ENCODE results near the gene NHSL2.

The NHSL2 gene

DNA sequence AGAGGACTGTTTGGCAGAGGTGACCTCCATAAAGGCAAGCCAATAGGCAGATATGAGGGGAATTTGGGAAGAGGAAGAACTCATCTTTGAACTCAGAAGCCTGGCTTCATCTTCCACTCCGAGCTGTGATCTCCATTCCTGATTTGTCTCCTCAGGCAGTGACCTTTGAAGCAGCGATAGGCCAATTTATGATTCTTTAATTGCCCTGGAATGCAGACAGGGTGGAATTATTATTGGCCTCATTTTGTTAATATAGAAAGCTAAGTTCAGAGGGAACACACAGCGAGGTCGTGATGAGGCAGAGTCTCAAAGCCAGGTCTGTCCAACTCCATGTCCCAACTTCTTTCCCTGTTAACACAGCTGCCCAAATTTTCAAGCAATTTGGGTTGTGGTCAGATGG, 204.2 kb downstream of the NHSL2 start:
- DNase-seq, result no peak

DNA sequence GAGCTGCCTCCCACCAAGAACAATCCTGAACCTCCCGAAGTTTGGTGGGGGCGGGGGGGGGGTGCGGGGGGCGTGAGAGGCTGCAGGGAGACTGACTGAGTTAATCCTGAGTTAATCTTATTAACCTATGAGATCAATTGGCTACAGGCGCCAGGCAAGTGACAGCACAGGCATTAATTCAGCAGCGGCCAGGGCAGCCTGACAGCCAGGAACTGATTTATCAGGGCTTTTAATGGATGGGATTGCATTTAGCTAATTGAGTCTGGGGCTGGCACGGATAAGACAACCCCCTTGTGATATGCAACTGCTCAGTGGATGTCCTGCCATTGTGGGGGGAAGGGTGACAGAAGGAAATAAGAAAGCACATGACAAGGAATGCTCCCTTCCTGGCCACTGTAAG, 204.7 kb downstream of the NHSL2 start:
- no peak for DNase-seq

DNA sequence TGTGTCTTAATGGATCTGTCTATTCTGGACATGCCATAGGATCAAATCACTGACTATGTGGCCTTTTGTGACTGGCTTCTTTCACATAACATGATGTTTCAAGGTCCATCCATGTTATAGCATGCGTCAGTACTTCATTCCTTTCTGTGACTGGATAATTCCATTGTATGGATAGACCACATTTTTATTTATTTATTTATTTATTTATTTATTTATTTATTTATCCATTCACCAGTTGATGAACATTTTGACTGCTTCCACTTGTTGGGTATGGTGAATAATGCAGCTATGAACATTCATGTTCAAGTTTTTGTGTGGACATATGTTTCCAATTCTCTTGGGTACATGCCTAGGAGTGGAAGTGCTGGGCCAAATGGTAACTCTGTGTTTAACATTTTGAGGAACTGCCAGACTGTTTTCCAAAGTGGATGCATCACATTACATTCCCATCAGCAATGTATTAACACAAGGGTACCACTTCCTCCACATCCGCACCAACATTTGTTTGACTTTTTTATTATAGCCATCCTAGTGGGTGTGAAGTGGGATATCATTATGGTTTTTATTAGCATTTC, 207.1 kb downstream of the NHSL2 start:
- DNase-seq, result no peak

DNA sequence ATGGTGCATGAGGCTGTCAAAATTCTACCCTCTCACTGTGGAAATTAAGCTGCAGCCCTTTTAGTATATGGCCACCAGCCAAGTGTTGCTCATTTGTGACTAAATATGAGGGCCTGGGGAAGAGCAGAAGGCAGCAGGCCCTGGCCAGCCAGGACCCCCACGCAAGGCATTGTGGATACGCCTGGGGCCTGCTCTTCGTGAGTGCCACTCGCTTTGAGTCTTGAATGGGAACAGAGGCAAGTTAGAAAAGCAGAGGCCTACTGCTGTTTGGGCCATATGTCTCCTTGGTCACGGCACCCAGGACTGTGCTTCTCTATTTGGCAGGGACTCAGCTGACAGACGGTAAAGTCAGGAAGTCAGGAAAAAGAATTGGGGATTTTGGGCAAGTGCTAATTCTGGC, 210.2 kb downstream of the NHSL2 start:
- DNase-seq, result no peak

DNA sequence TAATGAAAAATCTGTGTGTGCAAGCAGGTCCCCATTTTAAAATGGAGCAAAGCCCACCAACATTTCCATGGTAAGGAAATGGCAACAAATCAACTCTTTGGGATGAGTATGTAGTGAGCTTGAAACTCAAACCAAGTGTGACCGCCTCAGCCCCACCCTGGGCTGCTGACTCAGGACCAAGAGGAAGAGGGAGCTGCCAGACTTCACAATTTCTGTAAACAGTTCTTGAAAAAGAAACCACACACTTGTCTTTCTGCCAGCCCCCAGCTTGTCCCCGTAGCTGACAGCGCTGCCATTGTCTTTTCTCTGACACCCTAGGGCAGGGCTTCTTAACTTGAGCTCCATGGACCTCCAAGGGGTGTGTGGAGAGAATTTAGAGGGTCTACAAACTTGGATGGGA, 210.7 kb downstream of the NHSL2 start:
- DNase-seq, result peak; percentile 55 to 65

DNA sequence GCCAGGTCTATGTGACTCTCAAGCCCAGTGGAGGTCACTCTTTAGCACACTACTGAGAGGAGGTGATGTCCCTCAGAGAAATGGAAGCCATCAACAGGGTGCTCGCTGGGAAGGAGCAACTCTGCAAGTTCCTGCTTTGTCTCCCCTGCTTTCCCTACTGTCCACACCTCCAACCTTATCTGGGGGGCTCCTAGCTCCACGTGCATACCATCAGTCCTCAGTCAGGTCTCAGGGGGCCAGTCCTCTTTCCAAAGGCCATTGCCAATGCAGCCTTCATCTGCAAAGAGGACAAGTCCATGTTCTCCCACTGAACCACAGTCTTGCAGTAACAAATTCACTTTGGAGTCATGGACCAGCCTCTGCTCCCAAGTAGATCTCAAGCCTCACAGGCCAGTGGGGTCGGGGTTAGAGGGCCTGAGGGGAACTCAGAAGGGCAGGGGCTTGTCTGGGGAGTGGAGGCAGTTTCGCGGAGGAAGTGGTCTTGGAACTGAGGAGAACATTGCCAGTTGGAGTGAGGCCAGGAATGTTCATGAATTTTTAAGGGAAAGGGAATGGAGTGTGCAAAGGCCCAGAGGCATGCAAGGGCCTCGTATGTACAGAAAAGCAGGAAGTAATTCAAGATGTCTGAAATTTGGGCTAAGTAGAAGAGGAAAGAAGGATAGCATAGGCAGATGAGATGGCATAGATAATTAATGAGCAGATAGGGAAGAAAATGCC, 212.1 kb downstream of the NHSL2 start:
- DNase-seq, result no peak

DNA sequence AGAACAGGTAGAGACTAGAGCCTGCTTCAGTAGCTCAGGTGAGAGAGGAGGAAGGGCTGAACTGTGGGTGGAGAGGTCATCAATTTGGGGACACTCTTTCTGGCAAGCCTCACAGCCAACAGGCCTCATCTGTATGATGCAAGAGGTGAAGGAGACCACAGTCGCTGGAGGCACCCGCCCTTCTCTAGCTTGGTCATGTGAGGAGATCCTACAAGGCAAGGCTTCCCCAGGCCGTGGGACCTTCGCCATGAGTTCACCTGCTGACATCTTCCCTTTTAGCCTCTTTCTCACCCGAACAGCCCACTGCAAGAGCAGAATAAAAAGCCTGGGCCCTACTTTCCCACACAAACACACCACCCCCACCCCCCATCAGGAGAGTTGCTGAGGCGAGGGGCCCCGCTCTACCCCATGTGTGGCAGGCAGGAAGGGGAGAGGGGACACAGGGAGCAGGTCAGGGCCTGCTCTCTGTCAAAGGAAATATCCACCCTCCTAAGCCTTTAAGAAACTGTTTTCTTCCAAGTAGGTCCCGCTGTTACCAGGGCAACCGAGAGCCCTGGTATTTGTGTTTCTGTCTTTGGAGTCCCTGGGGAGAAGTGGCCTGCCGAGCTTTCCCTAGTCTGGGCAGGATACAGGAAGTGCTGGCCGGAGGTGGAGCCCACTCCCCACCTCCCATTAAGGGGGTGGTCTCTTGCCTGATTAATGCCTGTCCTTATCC, 213.0 kb downstream of the NHSL2 start:
- peak in 1 of 2 donors; percentile 41 for DNase-seq

DNA sequence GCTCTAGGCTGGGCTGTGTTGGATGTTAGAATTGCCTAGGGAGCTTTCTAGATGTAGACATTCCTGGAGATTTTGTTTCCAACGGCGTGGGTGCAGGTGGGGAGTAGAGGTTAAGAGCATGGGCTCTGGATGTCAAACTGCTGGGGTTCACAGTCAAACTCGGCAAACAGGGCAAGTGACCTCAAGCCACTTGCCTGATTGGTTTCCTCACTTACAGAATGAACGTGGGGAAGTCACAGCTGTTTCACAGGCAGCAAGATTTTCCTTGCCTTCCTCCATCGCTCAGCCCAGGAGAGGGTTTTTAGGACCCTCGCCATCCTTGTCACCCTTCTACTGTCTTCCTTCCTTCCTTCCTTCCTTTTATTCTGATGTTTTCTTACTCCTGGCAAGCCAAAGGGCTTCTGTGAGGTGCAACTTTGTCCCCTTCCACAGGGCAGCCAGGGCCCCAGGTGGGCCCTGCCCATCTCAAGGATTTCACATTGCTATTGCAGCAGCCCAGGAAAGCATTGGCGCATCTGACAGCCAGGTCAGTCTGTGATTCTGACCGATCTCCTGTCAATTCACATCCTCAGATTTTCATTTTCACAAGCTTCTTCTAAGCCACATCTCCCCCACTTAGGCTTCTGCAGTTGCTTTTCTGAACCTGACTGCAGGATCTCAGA, 214.0 kb downstream of the NHSL2 start:
- DNase-seq, result no peak

DNA sequence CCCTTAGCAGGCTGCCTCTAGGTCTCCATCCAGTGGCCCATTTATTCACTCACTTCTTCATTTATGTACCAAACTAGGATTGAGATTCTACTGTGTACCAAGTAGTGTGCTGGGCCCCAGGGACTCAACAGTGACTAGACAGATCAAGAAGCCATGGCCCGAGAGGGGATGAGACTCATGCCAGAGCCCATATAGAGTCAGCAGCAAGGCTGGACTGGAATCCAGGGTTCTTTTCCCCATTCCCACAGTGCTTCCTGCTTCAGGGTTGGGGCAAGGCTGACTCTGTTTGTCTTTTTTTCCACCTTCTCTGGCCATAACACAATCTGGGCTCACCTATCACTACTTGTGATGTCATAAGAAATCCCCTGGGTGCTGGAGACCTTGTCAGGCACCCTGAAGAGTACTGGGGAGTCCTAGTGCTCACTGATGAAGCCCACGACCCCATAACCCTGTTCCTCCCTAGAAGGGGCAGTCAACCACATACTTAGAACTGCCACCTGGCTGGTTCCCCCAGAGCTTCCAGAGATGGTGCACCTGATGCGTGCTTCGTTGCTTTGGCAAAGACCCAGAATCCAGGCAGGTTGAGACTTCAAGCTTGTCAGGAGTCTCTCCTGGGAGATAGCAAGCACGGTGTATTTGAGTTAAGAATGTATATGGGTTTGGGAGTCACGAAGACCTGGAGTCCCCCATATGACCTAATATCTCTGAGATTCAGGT, 214.8 kb downstream of the NHSL2 start:
- no peak for DNase-seq

DNA sequence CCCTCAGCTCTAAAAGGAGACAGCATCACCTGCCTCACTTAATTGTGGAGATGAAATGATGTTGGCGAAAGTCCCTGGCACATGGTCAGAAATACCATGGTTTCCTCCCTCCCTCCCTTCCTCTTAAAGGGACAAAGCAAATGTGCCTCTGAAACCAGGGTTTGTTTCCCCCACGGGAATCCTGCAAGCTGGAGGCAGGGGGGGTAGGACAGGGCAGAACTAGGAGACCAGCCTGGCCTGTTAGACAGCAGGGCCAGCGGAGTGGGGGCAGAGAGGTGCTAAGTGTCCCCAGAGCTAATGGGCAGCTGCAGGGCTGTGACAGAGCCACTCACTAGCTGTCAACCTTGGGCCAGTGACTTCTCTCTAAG, 215.4 kb downstream of the NHSL2 start:
- no peak for DNase-seq

DNA sequence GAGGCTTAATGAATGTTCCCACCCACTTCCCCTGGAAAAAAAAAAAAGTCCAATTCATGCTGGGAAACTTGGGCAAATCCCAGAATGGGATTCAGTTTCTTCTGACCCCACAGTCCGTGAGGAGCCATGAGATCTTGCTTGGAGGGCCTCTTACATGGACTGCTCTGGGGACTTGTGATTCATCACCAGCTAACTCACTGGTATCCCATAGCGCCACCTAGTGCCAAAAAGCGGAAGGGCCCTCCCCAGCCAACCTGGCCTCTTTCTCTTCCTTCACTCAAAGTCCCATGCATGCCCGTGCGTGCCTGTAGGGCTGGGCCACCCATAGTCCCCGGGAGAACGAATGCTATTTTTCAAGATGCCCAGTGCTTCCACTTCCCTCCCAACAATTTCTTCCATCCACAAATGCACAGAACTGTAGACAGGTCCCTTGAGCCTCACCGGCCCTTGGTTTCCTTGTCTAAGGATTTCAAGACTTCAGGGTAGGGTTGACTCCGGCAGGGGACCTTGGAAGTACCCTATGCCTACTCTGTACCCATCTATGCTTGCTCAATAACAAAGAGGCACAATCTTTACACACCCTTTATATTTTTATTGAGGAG, 216.0 kb downstream of the NHSL2 start:
- peak; percentile 81 to 82 for DNase-seq

DNA sequence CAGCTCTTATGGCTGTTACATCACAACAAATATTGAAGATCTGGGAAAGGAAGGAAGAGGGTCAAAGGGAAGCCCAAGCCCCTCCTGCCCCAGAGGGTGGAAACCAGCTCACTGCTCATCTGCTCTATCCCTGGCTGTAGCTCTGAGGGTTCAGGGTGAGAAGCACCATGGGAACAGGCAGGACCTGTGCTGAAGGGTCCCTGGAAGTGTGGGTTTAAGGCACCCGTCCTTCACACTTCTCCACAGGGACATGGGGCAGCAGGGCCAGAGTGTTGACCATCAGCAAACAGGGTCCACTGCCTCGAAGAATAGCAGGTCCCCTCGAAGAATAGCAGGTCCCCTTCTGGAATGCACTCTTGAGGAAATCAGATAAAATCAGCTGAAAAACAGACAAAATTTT, 216.7 kb downstream of the NHSL2 start:
- DNase-seq, result no peak

DNA sequence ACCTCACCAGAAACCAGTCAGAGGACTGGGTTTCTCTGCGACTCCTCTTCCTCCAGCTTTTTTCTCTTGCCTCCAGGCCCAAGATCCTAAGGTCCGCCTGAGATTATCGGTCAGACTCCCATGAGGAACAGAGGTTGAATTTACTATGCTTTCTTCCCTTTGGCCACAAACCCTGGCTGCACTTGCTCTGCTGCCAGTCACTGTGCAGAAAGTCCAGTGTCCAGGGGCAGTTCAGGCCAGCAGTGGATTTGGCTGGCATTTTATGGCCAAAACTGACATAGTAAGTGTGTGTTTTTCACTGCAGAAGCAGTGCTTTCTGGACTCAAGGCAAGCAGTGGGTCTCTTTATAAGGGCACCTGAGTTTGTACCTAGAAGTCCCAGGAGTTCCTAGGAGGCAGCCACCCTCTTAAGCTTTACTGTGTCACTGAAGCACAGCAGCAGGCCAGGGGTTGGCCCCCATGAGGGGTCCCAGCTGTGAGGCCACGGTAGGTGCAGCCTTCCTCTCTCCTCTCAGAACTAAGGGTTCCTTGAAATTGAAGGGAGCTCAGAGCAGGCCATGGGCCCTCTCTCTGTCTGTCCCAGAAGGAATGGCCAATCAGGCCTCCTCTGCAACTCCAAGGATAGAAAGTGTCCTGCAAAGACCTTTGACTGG, 217.7 kb downstream of the NHSL2 start:
- no peak for DNase-seq

DNA sequence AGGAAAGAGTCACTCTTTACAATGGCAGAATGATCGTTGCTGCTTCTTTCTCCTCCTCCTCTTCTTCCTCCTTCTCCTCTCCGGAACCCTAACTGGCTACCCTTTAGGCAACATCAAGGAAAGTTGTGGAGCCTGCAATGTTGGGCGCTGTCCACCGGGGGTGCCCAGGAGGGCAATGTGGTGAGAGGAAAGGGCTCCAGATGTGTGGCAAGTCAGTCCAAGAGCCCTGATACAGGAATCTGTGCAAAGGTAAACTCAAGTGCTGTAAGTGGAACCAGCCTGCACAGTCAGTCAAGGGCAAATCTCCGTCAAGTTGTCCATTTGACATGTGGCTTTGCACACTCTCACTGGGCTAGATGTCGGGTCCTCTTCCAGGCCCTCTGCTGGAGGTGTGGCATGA, 218.2 kb downstream of the NHSL2 start:
- DNase-seq, result no peak

DNA sequence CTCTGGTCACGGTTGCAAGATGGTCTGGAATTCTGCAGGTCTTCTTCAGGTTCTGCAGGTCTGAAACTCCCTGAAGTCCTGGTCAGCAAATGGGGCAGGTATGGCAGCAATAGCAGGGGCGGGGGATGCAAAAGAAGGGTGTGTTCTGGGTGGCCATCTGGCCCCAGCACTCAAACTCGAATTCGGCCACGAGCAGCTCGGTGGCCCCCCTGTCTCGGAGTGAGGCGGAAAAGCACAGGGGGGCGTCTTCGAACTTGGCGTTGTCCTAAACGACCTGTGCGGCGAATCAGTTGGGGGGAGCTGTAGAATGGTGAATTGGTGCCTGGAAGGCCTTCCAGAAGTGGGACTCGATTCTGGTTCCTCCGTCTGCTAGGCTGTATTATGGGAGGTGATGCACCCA, 219.0 kb downstream of the NHSL2 start:
- no peak for DNase-seq

DNA sequence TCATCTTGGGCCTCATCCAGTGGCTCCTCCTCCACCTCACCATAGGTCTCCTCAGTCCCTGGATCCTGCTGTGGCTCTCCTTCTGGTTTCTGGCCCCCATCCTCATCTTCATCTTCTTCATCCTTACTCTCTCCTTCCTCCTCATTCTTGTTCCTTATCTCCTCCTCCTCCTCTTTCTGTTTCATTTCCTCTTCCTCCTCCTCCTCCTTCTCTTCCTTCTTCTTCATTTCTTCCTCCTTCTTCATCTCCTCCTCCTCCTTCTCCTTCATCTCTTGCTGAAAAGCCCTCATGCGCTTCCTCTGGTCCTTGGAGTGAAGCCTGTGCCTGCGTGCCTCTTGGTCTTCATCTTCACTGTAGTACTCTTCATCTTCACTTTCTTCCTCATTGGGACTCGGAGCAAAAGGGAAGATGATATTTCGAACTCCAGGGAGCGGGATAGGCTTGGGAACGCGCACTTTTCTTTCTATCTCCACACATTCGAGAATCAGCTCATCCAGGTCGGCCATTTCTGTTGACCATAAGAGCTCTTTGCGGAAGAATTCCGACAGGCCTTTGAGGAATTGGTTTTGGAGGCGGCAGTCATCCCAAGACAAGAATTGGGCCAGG, 219.6 kb downstream of the NHSL2 start:
- no peak for DNase-seq

DNA sequence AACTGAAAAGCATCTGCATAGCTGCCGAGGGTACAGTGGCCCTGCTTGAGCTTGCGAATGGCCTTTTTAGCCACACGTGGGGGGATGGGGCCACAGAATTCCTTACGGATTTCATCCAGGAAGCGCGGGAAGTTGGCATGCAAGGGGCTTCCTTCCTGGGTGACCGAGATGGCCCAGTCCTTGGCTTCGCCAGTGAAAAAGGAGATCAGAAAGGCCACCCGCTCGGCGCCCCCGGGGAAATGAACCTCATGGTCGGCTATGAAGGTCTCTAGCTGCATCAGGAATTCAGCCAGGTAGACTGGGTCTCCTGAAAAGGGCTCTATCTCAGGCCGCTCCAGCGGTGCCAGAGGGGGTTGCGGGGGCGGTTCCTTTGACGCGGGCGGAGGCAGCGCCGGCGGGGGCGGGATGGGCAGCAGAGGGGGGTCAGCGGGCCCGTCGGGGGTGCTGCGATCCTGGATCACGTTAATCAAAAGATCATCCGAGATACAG, 220.2 kb downstream of the NHSL2 start:
- no peak for DNase-seq

DNA sequence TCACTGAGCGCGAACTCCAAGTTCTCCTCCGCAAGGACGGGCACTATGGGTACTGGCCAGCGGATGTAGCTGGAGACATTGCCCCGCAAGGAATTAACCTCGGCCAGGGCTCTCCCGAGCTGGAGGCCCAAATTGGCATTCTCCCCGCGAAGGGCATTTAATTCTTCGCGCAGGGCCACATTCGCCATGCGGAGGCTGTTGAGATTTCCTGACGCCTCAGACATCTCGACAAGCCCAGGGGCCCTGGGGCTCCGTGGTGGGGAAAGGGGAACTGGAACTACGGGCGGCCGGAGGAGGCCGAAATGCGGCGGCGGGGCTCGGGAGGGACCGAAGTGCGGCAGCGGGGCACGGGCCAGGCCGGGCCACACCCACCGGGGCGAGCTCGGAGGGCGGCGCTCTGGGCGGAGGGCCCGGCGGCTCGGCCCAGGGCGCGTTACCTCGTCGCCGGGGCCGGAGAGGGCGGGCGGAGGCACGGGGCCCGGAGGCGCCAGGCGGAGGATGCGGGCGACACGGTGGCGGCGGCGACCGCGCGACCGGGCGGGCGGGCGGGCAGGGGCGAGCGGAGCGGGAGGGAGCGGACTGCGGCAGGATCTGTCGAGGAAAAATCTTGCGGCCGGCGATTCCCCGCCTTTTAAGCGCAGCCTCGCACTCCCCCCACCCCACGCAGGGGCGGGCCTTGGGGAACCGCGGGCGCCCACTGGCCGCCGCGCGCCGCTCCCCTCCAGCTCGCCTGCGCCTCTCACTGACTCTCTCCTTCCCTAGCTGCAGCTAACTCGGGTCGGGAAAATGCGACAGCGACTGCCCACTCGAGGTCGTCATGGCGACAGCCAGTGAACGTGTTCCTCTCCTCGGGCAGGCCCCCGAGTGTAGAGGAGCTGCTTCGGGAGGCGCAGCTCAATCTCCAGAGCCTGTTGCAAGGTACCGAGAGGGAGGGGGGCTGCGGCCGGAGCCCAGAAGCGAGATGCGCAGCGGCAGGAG, 221.0 kb downstream of the NHSL2 start, which contains the start of gene RTL5:
Gene RTL5 (minus strand): TSS at position 599 of the 978 bp plus-strand sequence.
- peak; percentile 66 to 69 for DNase-seq

DNA sequence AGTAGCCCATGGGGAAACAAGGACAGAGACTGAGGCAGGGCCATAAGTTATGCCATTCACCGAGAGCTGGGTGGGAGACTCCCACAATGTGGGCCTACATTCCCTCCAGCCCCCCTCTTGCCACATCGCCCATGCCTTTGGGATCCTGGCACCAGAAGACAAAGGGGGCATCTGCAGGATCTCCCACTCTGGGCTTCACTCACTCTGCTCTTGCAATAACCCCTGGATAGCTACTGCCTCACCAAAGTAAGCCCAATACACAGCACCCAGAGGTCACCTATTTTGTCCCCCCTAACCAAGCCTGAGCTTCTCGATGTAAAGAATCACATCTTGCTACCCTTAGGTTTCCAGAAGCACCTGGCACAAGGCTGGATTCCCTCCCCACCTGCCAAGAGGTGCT, 221.8 kb downstream of the NHSL2 start:
- no peak for DNase-seq

DNA sequence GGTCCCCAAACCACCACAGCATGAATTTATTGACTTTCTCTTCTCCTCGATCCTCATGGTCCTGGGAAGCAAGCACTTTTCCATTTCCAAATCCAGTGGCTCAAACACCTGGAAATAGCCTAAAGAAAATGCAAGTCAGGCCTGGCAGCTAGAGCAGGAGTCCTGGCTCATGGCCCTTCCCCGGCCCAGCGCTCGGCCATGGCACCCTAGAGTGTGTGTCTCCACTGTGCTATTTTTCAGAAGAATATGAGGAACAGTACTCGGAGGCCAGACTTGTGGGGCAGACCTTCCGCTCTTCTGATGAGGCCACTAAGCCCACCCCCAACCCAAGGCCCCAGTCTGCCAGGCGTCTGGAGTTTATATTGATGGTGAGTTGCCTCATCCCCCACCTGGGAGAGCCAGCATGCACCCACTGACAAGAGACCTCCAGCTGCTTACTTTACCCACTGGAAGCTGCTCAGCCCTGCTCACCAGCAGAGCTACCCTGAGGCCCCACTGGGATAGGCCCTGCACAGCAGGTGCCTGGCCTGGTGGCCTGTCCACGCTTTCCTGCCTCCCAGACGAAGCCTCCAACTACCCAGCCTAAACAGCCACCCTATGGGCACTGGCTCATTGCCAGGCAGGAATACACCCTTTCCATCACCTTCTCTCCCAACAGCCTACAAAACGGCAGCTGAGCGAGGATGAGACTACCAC, 223.4 kb downstream of the NHSL2 start:
- no peak for DNase-seq

All from CD4-positive, alpha-beta T cell treated with Interleukin-4 for 1 hour (primary cell).